ENCODE measurements around the gene RITA1. TPM values are rescaled to one million over a fixed set of nuclear protein-coding genes. Genes with fewer than 3 reads are reported as not detected.

RITA1 gene
- 14.7 and 15.0 TPM in 2 replicates for total RNA-seq (2012; rRNA removed)
- polyA plus RNA-seq (2012; rRNA removed) = 14.2 and 15.2 TPM in 2 replicates
- polyA plus RNA-seq (2012; cell fraction: cytosol; rRNA removed) = 9.9 and 17.3 TPM in 2 replicates
- 7.1 and 9.4 TPM in 2 replicates for polyA plus RNA-seq (2012; cell fraction: nucleus; rRNA removed; ENCODE audit: low replicate concordance)
- Bru-seq, nascent RNA = percentile 48 among the genes with signal in this experiment
- percentile 52 among the genes with signal in this experiment for BruChase-seq, experiment 1, labeled RNA remaining after a 6-hour chase
- percentile 50 among the genes with signal in this experiment for BruChase-seq, experiment 2, labeled RNA remaining after a 2-hour chase
- long read RNA-seq, transcript RITA1-201 (4 exons, 2,053 nt) = major isoform, 10 of 13 reads
- long read RNA-seq, partial matches to known transcripts = 1 of 13 reads
- long read RNA-seq, other reads (novel, unspliced or antisense) = 1 of 13 reads

- H2BK20ac ChIP-seq (ENCODE audit: low read depth, low read length) = peak within 1 kb of the TSS; percentile 90; the same call in 1 of the 2 replicates
- peaks cover 35 to 61% of the 10 kb centered on the region in 2 experiments for H3K79me1 ChIP-seq (ENCODE audit: low read depth in 1 of 2, low read length in 2 of 2)
- H3K4me2 ChIP-seq (ENCODE audit: low read depth, low read length) = peak within 1 kb of the TSS; percentile 85
- peaks cover 7% of the 10 kb centered on the region for H3K36me3 ChIP-seq (ENCODE audit: control insufficient read depth, insufficient read depth, low read length)
- peak within 1 kb of the TSS; percentile 92 for H2BK5ac ChIP-seq (ENCODE audit: low read depth, low read length, poor library complexity, severe bottlenecking)
- peak within 1 kb of the TSS; percentile 77 for H3K56ac ChIP-seq (ENCODE audit: extremely low read depth, insufficient read depth, low read length)
- H3K18ac ChIP-seq (ENCODE audit: low read depth, low read length) = peak within 1 kb of the TSS; percentile 47
- peak within 1 kb of the TSS; percentile 57 to 93 for H4K8ac ChIP-seq (ENCODE audit: low read depth in 2 of 2, low read length in 2 of 2)
- ATAC-seq (ENCODE audit: low read depth) = peak; percentile 81
- POLR2A ChIA-PET (ENCODE audit: unreplicated experiment) = interaction anchor here (0.6 to 0.7 kb wide), 2 partner anchors 31 to 88 kb away, joined by 3 to 4 read pairs; no protein-coding TSS in a partner anchor
- peak within 1 kb of the TSS; percentile 89 for H2AK9ac ChIP-seq (replicated peaks; ENCODE audit: low read depth, low read length, poor library complexity)
- no peaks in the 10 kb centered on the region for H3K27me3 ChIP-seq (ENCODE audit: control insufficient read depth, insufficient read depth, low read length)
- no peaks in the 10 kb centered on the region for H3K9me1 ChIP-seq (ENCODE audit: insufficient read depth, low read length)
- peak within 1 kb of the TSS; percentile 92 for H4K91ac ChIP-seq (ENCODE audit: insufficient read depth, low read depth, low read length)
- H4K20me1 ChIP-seq (ENCODE audit: insufficient read depth, low read length) = no peaks in the 10 kb centered on the region; the same call in 1 of the 2 replicates
- H4K5ac ChIP-seq (ENCODE audit: low read depth, low read length) = peak within 1 kb of the TSS; percentile 42
- intact Hi-C loops (cut with micrococcal nuclease) = no loop called here
- in situ Hi-C loops (cut with MboI; ENCODE audit: low sequenced_read_pairs) = loop anchor here (25.0 kb wide), 1 partner anchor 1227 kb away; the partner anchor contains the start of gene TBX5
- H3K9ac ChIP-seq (ENCODE audit: low read depth, low read length) = peak within 1 kb of the TSS; percentile 88
- peak within 1 kb of the TSS; percentile 89 for H3K14ac ChIP-seq (replicated peaks; ENCODE audit: low read depth, low read length)
- H2AFZ ChIP-seq (replicated peaks; ENCODE audit: low read length, poor library complexity) = peak within 1 kb of the TSS; percentile 96
- CTCF ChIA-PET = no interaction called here
- no peaks in the 10 kb centered on the region for H3K9me3 ChIP-seq (ENCODE audit: control insufficient read depth, insufficient read depth, low read length)
- H2BK15ac ChIP-seq (ENCODE audit: low read depth, low read length) = no peak within 1 kb of the TSS; the same call in 2 of the 3 replicates
- H3K4me1 ChIP-seq (ENCODE audit: control insufficient read depth, insufficient read depth, low read length) = peaks cover 5% of the 10 kb centered on the region; the same call in 1 of the 2 replicates
- H2BK120ac ChIP-seq (ENCODE audit: low read depth, low read length) = peak within 1 kb of the TSS; percentile 96
- peak within 1 kb of the TSS; percentile 87 for H2AK5ac ChIP-seq (ENCODE audit: low read depth, low read length)
- peak; percentile 61 for DNase-seq
- peak within 1 kb of the TSS; percentile 94 for H3K27ac ChIP-seq (ENCODE audit: insufficient read depth, low read length)
- WGBS, 2 experiments (ENCODE audit: extremely low coverage in 2 of 2, insufficient read length in 1 of 2) = 0% methylated on average over 27 of the region's 89 CpGs; no CpG with 5 or more reads in 1 of the 2 experiments
- H3K4me3 ChIP-seq (ENCODE audit: insufficient read depth, low read depth, low read length) = peak within 1 kb of the TSS; percentile 67
- dilution Hi-C loops (cut with HindIII; ENCODE audit: low sequenced_read_pairs, unreplicated experiment) = no loop called here
- no TSS peak for BruUV-seq (replicated peaks)
- peak within 1 kb of the TSS; percentile 87 for H3K4ac ChIP-seq (ENCODE audit: low read depth, low read length)
- H3K23ac ChIP-seq (ENCODE audit: low read depth, low read length) = peak within 1 kb of the TSS; percentile 58
- TF ChIP-seq RFX5 (IDR thresholded peaks at IDR 0.05; ENCODE audit: low read depth, low read length) = no peak
- TF ChIP-seq ELK1 (IDR thresholded peaks at IDR 0.05; ENCODE audit: borderline replicate concordance, low read depth, low read length) = no peak
- TF ChIP-seq SMC3 (IDR thresholded peaks at IDR 0.05; ENCODE audit: low read depth, low read length) = no peak
- no peak for TF ChIP-seq MXI1 (IDR thresholded peaks at IDR 0.05; ENCODE audit: borderline replicate concordance, low read depth, low read length)
- peak; percentile 90 for TF ChIP-seq POLR2A (IDR thresholded peaks at IDR 0.05; ENCODE audit: low read depth, low read length)
- no peak for TF ChIP-seq RCOR1 (IDR thresholded peaks at IDR 0.05; ENCODE audit: insufficient replicate concordance, low read length)
- TF ChIP-seq NFE2L2 (IDR thresholded peaks at IDR 0.05; ENCODE audit: low read depth, low read length) = no peak
- no peak for TF ChIP-seq CTCF (conservative IDR thresholded peaks at IDR 0.05; ENCODE audit: low read depth, low read length)
- peak; percentile 95 for TF ChIP-seq BHLHE40 (IDR thresholded peaks at IDR 0.05; ENCODE audit: low read depth, low read length)
- peak; percentile 96; the same call in 1 of the 2 replicates for TF ChIP-seq CHD1 (IDR thresholded peaks at IDR 0.05; ENCODE audit: low read depth, low read length)
- TF ChIP-seq MAFK (IDR thresholded peaks at IDR 0.05; ENCODE audit: low read depth, low read length) = no peak
- TF ChIP-seq MAZ (IDR thresholded peaks at IDR 0.05; ENCODE audit: borderline replicate concordance, low read depth, low read length) = no peak
- no peak for TF ChIP-seq FOS (IDR thresholded peaks at IDR 0.05; ENCODE audit: low read depth, low read length)
Measured at GRCh38 chr12:113185180-113186032, at the start of gene RITA1, which contains the start of gene DDX54. RITA1 (plus strand) TSS chr12:113185721; CDS start chr12:113186747, 1,026 bp downstream. DDX54 (minus strand) TSS chr12:113185478; CDS start chr12:113185451, 27 bp downstream.

Measured in IMR-90 (cell line).